Measurements from ENCODE around the gene COL4A4.

COL4A4 gene

DNA sequence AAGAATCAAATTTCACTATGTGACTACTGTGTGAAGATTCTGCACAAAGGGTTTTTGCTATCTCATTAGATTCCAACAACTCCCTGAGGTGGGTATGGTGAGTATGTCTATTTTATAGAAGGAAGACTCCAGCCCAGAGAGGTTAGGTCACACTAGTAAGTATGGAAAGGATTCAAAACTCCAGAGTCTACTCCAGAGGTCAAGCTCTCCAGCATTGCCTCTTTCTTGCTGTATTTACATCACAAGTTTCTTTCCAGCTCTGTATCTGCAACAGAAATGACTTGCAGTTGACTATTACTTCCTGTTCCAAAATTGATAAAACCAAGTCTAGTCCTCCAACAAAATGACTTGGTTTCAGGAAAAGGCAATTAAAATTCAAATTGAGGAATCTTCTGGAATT lies 2.1 kb downstream of the COL4A4 start:
- DNase-seq (ENCODE audit: low spot score), result no peak

DNA sequence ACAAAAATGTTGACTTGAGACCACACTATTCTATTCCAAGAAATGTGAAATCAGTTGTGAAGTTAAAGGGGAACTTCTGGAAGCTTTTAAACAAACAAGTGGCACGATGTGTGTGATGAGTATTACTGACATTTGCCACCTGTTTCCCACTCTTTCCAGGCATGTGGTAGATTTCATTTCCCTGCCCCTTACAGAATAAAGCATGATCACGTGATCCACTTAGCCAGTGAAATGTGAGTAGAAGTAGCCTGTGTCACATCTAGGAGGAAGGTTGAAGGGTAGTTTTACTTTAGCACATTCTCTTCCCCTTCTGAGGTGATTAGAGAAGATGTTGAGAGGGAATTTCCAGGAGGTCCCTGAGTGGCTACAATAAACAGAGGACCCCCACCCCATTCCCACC lies 3.8 kb downstream of the COL4A4 start:
- DNase-seq (ENCODE audit: low spot score), result no peak

DNA sequence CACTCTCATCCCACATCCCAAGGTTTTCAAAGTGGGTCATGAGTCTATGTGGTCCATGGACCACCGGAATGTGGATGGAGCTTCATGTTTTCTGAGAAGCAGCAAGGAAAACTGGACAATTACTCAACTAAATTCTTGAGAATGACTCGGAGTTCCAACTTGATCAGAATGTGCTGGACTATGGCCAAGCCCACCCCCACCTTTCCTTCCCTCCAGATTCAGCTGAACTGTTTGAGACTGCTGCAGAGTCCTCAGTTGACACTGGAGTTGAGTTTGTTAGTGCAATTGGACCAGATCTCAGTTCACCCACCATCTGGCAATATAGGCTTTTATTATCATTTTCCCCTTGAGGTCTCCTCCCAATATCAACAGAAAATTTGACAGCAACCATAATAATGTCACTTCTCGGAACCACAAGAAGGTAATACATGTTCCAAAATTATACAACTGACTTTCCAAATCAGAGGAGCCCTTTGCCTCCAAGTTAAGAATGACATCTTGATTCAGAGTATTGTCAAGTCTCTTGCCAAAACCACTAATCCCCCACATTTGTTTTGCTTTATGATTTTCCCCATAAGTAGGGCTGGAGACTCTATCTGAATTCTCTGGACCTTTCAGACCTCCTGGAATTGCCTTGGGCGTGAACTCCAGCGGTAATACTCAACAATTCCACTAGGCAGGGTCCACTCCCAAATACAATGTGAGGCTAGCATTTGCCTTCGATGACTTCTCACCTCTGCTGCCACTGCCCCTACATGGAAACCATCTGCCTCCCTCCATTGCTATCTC lies 8.8 kb downstream of the COL4A4 start:
- no peak for DNase-seq (ENCODE audit: low spot score)

DNA sequence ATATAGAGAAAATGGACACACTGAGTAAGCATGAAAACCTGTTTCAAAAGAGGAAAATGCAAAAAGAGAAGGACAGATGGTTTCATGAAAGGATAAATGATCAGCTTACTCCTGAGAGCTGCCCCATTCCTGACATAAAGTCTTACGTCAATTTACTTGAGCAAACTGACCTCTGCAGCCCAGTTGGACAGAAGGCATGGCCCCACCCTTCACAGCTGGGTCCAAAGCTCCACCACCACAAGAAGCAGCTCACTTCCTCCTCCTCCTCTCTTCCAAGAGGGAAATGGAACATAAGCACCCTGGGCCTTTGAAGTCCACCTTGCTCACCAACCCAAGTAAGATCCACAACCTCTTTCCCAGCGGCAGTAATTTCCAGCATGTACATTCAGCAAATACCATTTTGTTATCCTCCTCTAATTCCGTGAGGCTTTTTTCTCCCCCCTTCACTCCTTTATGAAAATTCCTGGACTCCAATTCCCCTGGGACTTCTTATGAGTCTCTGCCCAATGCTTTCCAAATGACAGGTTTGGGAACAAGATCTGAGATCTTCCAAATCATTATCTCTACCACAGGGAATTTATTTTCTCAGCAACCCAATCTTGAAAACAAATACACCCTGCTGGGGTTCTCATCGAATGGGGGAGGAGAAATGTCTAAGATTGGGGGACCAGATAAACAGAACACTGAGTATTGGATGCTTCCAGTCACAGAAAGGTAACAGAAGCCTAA lies 10.1 kb downstream of the COL4A4 start:
- DNase-seq (ENCODE audit: low spot score), result no peak

DNA sequence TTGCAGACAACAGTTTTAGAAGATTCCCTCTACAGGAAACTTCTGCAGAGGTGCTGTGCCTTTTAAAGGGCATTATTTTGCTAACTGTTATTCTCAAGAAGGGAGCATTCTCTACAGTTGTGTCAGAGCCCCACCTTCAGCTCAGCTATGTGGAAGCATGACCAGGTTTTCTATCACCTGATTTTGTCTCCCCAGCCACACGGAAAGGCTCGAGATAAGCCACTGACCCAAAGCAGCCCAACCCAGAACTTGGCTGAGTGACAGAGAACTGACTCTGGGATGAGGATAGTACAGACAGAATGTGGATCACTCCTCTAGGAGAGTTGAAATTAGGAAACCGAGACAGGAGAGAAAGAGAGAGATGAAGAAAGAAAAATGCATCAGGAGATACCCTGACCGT lies 10.7 kb downstream of the COL4A4 start:
- no peak for DNase-seq (ENCODE audit: low spot score)

DNA sequence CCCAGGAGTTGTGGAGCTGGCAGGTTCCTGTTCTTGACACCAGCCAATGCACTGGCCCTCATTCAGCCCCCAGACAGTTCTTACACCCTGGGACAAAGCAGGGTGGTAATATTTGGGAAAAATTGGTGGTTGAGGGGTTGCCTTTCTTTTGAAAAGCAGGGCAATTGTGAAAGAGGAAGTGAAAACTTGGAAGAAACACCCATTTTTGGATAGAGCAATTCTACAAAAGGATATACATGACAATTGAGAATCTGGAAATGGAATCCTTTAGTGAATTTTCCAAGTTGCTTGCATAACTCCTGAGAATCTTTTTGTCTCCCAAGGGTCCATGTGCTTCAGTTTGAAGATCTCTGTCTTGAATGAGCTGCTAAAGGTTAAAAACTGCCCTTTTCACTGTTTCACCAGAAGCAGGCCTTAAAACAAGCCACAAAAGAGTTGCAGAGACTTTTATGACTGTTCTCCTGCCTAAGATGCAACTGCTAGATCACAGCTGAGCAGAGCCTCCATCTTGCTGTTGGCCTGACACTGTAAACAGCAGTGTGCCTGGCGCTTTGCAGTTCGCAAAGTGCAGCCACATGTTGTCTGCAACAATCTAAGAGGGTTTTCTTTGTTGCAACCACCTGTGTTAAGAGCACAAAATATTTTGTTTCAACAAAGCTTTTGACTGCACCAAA lies 11.8 kb downstream of the COL4A4 start:
- no peak for DNase-seq (ENCODE audit: low spot score)

DNA sequence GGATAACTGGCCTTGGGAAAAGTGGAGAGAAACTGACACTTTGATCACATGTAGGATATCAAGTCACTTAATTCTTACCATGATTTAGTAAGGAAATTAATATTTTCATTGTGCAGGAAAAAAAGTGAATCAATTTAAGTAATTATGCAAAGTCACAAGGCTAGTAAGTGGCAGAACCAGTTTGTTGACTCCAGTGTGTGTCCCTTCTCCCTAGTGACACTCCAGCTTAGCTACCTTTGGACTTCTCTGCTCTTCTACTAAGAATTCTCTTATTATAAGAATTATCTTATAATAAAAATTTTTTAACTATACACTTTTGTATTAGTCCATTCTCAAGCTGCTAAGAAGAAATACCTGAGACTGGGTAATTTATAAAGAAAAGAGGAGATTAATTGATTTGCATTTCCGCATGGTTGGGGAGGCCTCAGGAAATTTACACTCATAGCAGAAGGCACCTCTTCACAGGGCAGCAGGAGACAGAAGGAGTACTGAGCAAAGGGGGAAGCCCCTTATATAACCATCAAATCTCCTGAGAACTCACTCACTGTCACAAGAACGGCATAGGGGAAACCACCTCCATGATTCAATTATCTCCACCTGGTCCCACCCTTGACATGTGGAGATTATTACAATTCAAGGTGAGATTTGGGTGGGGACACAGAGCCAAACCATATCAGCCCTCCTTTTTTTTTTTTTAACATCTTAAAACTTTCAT lies 13.6 kb downstream of the COL4A4 start:
- DNase-seq (ENCODE audit: low spot score), result no peak

DNA sequence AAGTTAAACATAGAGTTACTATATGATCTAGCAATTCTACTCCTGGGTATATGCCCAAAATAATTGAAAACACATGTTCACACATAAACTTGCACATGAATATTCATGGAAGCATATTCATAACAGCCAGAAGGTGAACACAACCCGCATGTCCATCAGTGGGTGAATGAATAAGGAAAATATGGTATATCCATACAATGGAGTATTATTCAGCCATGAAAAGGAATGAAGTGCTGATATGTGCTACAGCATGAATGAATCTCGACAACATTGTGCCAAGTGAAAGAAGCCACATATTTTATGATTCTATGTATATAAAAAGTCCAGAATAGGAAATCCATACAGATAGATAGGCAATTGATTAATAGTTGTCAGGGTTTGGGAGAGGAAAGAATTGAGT lies 15.9 kb downstream of the COL4A4 start:
- DNase-seq (ENCODE audit: low spot score), result no peak

DNA sequence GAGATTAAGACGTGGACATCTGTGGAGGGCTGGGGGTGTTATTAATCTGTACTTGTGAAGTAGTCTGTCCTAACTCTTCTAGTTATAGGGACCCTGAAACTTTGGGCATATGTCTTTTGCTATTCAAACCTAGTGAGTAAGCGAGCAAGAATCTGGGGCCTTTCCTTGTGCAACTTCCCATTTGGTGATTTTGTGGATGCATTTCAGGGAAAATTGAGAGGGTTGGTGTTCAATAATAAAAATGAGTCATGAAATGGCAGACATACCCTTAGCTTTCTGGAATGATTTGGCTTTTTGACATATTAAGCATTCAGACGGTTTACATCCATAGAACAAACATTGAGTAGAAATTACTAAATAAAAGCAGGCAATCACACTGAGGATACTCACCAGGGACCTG lies 17.0 kb downstream of the COL4A4 start:
- no peak for DNase-seq (ENCODE audit: low spot score)

DNA sequence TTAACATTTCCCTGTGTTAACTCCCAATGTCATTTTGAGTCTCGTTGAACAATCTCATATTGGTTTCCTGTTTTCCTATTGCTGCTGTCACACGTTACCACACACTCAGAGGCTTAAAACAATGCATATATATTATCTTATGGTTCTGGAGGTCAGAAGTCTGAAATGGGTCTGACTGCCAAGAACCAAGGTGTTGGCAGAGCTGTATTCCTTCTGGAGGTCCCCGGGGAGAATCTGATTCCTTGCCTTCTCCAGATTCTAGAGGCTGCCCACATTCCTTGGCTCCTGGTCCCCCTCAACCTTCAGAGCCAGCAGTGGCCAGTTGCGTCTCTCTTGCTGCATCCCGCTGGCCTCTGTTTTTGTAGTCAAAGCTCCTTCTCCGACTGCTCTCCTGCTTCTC lies 17.5 kb downstream of the COL4A4 start:
- DNase-seq (ENCODE audit: low spot score), result no peak

DNA sequence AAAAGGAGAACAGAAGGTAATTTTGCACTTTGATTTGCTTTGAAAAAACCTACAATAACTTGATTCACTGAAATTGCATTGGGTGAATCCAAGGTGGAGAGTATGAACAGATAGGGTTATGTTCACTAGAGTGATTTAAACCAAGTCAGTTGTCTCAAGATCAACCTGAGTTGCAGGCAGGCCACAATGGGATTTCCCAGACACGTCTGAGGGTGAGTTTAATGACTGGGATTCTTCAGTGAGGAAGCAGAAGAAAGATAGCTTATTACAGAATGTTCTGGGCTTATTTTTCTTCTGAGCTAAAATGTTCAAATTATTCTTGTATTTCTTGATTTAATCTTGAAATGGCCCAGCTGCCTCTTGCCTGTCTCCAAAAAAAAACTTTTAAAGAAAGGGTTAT lies 20.1 kb downstream of the COL4A4 start:
- no peak for DNase-seq (ENCODE audit: low spot score)

DNA sequence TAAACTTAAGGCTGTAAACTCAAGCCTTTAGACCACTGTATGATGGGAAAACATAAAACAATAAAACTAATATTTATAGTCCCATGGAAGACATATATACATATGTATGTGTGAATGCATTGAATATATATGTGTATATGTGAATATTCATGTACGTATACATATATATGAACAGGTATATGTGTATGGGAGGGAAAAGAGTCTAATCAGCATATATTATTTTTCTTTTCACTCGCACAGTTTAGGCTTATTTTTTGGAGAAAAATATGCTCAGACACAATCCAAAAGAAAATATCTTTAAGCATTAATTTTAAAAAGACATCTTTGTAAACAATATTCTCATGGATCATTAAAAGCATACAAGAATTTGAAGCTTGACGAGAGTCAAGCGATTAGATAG lies 22.7 kb downstream of the COL4A4 start:
- DNase-seq (ENCODE audit: low spot score), result no peak

DNA sequence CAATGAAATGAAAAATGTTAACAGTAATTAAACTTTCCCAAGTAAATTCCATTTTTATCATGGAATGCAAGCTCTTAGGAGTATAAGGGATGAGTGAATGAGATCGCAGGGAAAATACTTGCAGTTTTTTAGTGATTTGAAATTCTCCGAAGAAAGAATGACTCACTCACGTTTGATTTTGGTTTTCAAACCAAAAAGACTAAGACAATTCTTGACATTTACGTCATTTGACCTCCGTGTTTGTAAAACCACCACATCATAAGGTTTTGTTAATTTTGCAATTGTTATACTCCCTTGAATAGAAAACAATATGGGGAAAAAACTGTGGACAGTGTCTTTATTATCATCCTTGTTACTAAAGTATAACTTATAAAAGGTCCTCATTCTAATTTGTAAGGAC lies 29.4 kb downstream of the COL4A4 start:
- DNase-seq (ENCODE audit: low spot score), result no peak

DNA sequence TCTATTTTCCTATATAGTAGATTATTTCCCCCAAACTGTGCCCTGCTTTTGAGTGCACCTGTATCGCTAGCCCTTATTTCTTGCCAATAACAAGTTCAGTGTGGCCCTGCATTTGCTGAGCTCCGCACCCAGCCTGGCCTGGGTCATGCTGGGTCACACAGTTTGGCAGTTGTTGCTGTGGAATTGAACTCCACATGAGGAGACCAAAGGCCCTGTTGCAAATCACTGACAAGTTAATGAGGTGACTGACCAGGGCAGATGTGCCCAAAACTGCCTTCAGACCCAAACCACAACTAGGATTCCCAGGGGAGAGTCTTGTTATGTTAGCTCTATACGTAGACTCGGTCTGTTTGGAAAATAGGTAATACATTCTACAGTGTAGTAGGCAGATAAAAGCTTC lies 31.0 kb downstream of the COL4A4 start:
- DNase-seq (ENCODE audit: low spot score), result no peak

DNA sequence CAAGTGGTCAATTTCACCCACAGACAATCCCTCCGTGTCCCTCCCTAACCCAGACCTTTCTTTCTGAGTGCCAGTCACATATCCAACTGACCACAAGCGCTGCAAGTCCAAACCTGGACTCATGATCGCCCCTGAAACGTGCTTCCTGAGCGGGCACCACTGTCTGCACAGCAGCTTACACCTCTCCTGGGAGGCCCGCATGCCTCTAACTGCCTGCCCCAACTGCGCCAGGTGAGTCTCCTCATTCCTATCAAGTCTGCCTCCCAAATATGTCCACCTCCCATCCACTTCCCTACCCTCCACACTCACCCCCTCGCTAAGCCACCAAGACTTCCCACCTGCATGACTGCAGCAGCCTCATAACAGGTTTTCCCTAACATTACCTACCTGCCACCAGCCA lies 33.4 kb downstream of the COL4A4 start:
- no peak for DNase-seq (ENCODE audit: low spot score)

DNA sequence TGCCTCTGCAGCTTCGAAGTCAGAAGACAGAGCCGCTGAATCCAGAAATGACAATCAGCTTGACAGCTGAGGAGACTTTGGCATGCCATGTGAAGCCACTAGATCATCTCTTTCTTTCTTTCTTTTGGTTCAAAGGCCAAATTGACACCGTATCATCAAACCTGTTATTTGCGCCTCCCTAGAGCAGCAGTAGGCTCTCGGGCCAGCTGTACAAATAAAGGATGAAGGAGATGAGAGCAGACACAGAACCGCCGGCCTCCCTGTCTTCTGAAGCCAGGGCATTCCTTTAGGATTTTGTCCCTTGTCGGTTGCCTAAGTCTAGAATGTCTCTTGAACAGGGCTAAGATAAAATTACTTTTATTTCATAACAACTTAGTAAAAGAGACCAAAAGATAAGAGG lies 36.8 kb downstream of the COL4A4 start:
- no peak for DNase-seq (ENCODE audit: low spot score)

DNA sequence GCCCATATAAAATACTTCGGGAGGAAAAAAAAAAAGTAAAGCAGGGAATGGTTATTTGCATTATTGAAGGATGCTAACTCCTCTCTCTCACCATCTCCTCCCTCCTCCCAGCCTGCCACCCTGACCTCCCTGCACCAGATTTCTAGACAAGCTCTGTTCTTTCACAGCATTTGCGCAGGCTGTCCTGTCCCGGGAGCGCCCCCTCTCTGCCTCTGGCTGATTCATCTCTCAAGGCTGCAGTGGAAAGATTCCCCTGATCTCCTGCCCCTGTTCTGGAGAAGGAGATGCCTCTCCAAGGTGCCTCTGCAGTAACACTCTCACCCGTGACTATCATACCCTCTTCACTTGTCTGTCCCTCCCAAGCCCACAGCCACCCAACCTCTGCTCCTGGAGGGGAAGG lies 38.5 kb downstream of the COL4A4 start:
- no peak for DNase-seq (ENCODE audit: low spot score)

DNA sequence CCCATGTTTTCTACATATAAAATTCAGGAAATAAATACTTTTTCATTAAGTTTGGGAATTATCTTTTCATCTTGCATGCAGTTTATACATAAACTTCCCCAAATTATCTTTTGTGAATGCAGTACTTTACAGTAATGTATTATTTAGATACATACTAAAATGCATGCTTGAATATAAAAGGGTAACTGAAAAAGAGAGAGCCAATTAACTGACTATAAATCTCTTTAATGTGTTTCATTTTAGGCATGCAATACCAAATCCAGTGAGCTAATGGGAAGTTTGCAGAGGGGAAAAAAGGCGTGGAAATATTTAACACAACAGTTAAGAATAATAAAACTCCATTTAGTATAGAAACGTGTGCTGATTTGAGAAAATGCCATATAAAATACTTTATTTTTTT lies 39.2 kb downstream of the COL4A4 start:
- no peak for DNase-seq (ENCODE audit: low spot score)

DNA sequence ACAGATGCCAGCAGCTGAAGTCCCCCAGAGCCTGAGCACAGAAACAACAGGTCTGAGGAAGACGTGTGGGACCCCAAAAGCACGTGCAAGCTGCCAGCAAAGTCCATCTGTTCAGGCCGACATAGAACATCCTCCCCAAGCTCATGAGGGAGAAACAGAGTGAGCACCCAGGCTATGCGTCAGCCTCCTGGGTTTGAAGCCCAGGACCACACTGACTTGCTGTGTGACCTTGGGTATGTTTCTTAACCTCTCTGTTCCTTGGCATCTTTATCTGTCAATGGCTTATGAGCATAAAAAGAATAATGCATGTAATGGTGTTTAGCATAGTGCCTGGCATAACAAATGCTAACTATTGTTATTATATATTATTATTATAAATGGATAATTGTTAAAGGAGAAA lies 40.3 kb downstream of the COL4A4 start:
- DNase-seq (ENCODE audit: low spot score), result no peak

DNA sequence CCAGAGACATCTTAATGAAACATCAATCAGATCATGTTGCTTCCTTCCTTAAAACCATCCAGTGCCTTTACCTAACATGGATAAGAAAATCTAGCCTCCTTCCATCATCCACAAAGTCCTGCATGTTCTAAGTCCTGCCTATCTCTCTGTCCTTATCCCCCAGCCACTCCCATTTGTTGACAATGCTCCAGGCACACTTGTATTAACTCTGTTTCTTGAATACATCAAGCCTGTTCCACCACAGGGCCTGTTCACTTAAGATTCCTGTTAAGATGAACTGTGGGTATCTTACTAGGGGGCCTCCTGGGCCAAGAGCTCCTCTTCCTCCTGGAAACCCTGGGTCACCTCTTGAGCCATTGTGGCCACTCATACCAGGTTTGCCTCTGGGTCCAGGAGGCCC lies 45.7 kb downstream of the COL4A4 start:
- DNase-seq (ENCODE audit: low spot score), result no peak

DNA sequence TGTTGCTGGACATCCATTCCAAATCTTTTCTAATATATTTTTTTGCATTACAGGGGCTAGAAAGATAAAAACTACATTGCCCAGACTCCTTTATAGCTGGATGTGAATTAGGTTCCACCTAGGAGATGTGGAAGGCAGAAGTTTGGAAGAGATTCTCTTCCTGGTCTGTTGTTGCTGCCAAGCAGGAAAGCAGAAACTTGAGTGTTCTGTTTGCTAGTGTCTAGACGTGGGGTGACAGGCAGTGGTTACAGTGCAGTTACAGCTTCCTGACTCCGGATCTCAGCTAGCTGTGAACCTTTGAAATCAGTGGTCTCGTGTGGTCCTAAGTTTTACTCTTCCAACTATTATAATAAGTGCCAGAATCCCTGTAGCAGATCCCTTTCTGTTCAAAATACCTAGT lies 46.2 kb downstream of the COL4A4 start:
- DNase-seq (ENCODE audit: low spot score), result no peak

DNA sequence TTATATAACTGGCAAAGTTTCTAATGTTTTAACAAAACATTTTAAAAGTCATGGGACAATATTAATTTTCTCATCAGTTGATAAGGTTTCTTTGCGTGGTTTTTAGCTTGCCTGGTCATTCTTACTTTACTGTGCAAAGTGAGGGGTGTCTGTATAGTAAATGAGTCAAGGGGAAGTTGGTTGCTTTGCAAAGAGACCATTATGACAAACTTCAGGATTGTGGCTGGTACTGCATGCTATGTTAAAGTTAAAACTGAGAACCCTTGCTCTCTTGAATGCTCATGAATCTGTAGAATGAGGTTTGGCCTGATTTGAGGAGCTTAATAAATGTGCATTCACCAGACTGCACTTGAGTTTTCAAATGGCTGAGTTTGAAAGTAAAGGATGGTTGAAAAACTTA lies 47.0 kb downstream of the COL4A4 start:
- DNase-seq (ENCODE audit: low spot score), result peak; percentile 26

DNA sequence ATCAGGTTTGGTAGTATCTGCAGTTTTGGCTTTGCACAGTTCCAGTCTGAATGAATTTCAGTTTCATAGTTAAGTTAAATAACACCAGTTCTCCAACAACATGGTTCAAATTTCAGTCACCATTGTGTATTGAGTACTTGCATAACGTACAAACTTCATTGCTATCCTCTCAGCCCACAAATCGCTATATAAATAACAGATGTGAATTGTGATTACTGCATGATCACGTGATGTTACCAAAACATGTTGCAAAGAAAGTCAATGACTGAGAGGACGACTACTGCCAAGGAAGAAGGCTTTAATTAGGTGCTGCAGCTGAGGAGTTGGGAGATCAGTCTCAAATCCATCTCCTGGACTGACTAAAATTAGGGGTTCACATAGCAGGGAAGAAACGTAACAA lies 48.2 kb downstream of the COL4A4 start:
- peak; percentile 4 for DNase-seq (ENCODE audit: low spot score)
